MM.1S (cell line): ENCODE data around the gene TMEM219.
"Not testable (repeated sequence)": the region's sequence is repeated elsewhere in the genome, so short reads cannot be mapped to it uniquely, and the experiment has no call there.

Experiments
- DNase-seq: peaks from one replicate; pipeline ENCODE4 v3.0.0-alpha.2; 2015
- H2AFZ ChIP-seq: fragments of 300-600 bp; sonication (generic); 2 replicates; pipeline ENCODE4 v1.6.0; 2016; ENCODE audit warnings: antibody characterized with exemption, low read length
- H3F3A ChIP-seq: fragments of 300-600 bp; sonication (generic); 2 replicates; pipeline ENCODE4 v1.6.1; 2016; ENCODE audit warnings: mild to moderate bottlenecking, antibody characterized with exemption, low read length, moderate library complexity, mixed read lengths; ENCODE audit not compliant: insufficient read depth
- H3K27ac ChIP-seq: fragments of 300-600 bp; sonication (generic); 2 replicates; pipeline ENCODE4 v1.5.1; 2016; ENCODE audit warnings: mild to moderate bottlenecking, low read length
- H3K27me3 ChIP-seq: fragments of 300-600 bp; sonication (generic); replicated peaks from 2 replicates; pipeline ENCODE4 v1.6.0; 2016; ENCODE audit warnings: low read length; ENCODE audit not compliant: insufficient read depth
- H3K36me3 ChIP-seq: fragments of 300-600 bp; sonication (generic); replicated peaks from 2 replicates; pipeline ENCODE4 v1.6.1; 2016; ENCODE audit warnings: mild to moderate bottlenecking, low read length, mixed read lengths; ENCODE audit not compliant: insufficient read depth
- H3K4me1 ChIP-seq: fragments of 300-600 bp; sonication (generic); 2 replicates; pipeline ENCODE4 v1.6.1; 2016; ENCODE audit warnings: low read length, mixed read lengths
- H3K4me2 ChIP-seq: fragments of 300-600 bp; sonication (generic); 2 replicates; pipeline ENCODE4 v1.6.0; 2016; ENCODE audit warnings: low read depth, low read length
- H3K4me3 ChIP-seq: fragments of 300-600 bp; sonication (generic); 2 replicates; pipeline ENCODE4 v1.5.1; 2016; ENCODE audit warnings: low read length, mixed read lengths
- H3K79me2 ChIP-seq: fragments of 300-600 bp; sonication (generic); 2 replicates; pipeline ENCODE4 v1.6.1; 2016; ENCODE audit warnings: mixed run types, low read length, mixed read lengths
- H3K9ac ChIP-seq: fragments of 300-600 bp; sonication (generic); 2 replicates; pipeline ENCODE4 v1.6.1; 2016; ENCODE audit warnings: low read length, mixed read lengths
- H3K9me2 ChIP-seq: fragments of 300-600 bp; sonication (generic); replicated peaks from 2 replicates; pipeline ENCODE4 v1.6.1; 2016; ENCODE audit warnings: mild to moderate bottlenecking, low read length, mixed read lengths; ENCODE audit not compliant: insufficient read depth
- H3K9me3 ChIP-seq: fragments of 300-600 bp; sonication (generic); replicated peaks from 2 replicates; pipeline ENCODE4 v1.6.1; 2016; ENCODE audit warnings: mild to moderate bottlenecking, low read length, mixed read lengths; ENCODE audit not compliant: insufficient read depth
- H4K20me1 ChIP-seq: fragments of 300-600 bp; sonication (generic); 2 replicates; pipeline ENCODE4 v1.6.1; 2016; ENCODE audit warnings: mild to moderate bottlenecking, low read length, moderate library complexity, mixed read lengths; ENCODE audit not compliant: insufficient read depth
- CTCF ChIP-seq: fragments of 300-600 bp; sonication (generic); IDR thresholded peaks from 2 replicates; pipeline ENCODE4 v1.5.1; 2016; ENCODE audit warnings: antibody characterized with exemption, low read length, mixed read lengths
- EZH2 ChIP-seq: fragments of 300-600 bp; sonication (generic); optimal IDR thresholded peaks from 2 replicates; pipeline ENCODE3; 2017; ENCODE audit warnings: low read depth, mild to moderate bottlenecking, antibody characterized with exemption, low read length, mixed read lengths
- EZH2phosphoT487 ChIP-seq: fragments of 300-600 bp; sonication (generic); IDR thresholded peaks from 2 replicates; pipeline ENCODE4 v1.6.1; 2018; ENCODE audit warnings: antibody characterized with exemption, low read length

Gene TMEM219

DNA sequence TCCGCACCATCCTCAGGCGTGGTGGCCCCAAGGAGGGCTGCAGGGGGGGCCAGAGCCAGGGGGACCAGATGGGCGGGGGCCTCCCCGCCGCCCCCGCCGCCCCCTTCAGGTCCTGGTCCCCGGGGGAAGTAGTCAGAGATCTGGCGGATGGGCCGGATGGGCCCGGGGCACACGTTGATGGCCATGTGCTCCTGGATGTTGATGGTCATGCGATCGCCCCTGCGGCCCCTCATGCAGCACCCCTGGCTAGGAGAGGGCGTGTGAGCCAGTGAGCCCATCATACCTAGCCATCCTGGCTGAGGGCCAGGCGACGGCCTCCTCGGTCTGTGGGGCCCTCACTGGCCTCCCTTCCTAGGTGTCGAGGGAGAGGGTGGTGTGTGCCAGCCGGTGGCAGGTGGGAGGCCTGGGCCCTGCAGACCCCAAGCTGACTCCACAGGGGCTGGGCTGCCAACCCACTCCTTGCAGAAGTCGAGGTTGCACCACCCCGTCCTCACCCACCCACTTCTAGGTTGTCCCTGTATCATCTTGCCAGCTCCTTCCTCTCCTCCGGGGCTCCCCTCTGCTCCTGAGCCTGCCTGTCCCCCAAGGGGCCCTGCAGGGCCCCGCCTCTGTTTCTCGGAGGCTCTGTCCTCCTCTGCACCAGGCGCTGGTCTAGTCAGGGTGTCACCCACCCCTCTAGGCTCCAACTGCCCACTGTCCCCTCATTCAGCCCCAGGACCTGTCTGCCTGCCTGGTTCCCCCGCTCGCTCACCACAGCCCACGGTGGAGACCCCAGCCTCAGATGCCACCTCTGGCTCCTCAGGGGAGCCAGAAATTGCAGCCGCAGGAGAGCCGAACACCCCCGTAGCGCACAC lies 48.3 kb downstream of the TMEM219 start:
- Histone ChIP-seq H3K4me3 (no peak overlapping the region; the same call in 1 of the 2 replicates), H4K20me1 (no peaks in the 10 kb centered on the region), H3K36me3 (no peaks in the 10 kb centered on the region), H3K4me2 (peak overlapping the region; percentile 41; the same call in 1 of the 2 replicates), H3K27ac (no peak overlapping the region), H3K9ac (no peak overlapping the region), H3K79me2 (no peaks in the 10 kb centered on the region), H3K9me3 (no peaks in the 10 kb centered on the region), H3K4me1 (no peaks in the 10 kb centered on the region), H2AFZ (no peak overlapping the region), H3F3A (no peaks in the 10 kb centered on the region), H3K27me3 (peaks cover 55% of the 10 kb centered on the region), H3K9me2 (no peaks in the 10 kb centered on the region)
- no peak for TF ChIP-seq CTCF
- no peak for TF ChIP-seq EZH2phosphoT487
- no peak for TF ChIP-seq EZH2
- no peak for DNase-seq

DNA sequence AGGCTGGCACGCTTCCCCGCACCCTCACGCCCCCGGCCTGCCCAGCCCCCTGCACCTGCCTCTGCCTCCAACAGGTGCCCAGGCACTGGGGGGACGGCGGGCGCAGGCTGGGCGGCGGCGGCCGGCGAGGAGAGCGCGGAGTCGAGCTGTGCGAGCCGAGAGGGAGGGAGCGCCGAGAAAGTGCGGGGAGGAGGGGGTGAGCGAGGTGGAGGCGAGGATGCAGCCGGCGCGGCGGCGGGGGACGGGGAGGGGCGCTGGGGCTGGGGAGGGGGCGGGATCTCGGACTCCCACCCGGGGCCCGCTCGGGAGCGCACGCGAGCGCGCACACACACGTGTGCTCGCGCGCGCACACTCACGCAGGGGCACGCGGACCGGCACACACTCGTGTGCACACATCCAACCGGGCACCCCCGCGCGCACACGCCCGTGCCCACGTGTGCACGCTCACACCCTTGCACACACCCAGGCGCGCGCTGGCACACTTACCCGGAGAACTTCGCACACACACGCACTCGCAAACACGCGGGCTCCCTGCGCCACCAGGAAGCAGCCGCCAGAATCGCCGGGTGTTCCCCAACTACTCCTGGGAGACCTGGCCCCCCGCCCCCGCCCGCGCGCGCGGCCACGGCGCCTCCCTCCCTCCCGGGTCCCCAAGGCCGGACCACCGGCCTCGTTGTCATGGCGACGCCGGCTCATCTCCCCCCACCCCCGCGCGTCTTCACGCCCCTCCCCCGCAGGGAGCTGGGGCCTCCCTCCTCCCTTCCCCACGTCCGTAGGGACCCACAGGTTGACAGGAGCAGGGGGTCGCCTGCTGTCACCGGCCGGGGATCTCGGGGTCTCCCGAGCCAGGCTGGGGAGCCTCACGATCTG lies 49.2 kb downstream of the TMEM219 start, which contains the start of gene DOC2A:
TSS of gene DOC2A (minus strand) at position 184 of the 870 bp plus-strand sequence. CDS start 805 bp downstream, outside the sequence.
- peak within 1 kb of the TSS; percentile 43; the same call in 1 of the 2 replicates for H3K4me3 ChIP-seq
- H3K9me3 ChIP-seq: no peaks in the 10 kb centered on the region
- H2AFZ ChIP-seq: no peak within 1 kb of the TSS
- no peak within 1 kb of the TSS for H3K9ac ChIP-seq
- no peaks in the 10 kb centered on the region for H3F3A ChIP-seq
- no peaks in the 10 kb centered on the region for H4K20me1 ChIP-seq
- peaks cover 55% of the 10 kb centered on the region for H3K27me3 ChIP-seq
- H3K4me1 ChIP-seq: no peaks in the 10 kb centered on the region
- H3K79me2 ChIP-seq: no peaks in the 10 kb centered on the region
- H3K4me2 ChIP-seq: peak within 1 kb of the TSS; percentile 72; the same call in 1 of the 2 replicates
- no peak for DNase-seq
- H3K36me3 ChIP-seq: no peaks in the 10 kb centered on the region
- TF ChIP-seq CTCF (no peak), EZH2 (no peak), EZH2phosphoT487 (no peak)
- no peak within 1 kb of the TSS for H3K27ac ChIP-seq
- H3K9me2 ChIP-seq: no peaks in the 10 kb centered on the region

- Histone ChIP-seq H3K4me2 (peak overlapping the region; percentile 72; the same call in 1 of the 2 replicates), H3K79me2 (no peaks in the 10 kb centered on the region), H3K9me3 (no peaks in the 10 kb centered on the region), H3K9ac (no peak overlapping the region), H4K20me1 (no peaks in the 10 kb centered on the region), H3F3A (no peaks in the 10 kb centered on the region), H3K27ac (no peak overlapping the region), H2AFZ (no peak overlapping the region), H3K27me3 (peaks cover 62% of the 10 kb centered on the region), H3K4me1 (no peaks in the 10 kb centered on the region), H3K36me3 (no peaks in the 10 kb centered on the region), H3K9me2 (no peaks in the 10 kb centered on the region), H3K4me3 (no peak overlapping the region)
- DNase-seq: no peak
- TF ChIP-seq EZH2phosphoT487 (no peak), CTCF (no peak), EZH2 (no peak)
These were observed 50.0 kb downstream of the TMEM219 start for GRCh38 chr16:30011714-30012504.

- not testable (repeated sequence) for H3K9me2 ChIP-seq, H3K9me3 ChIP-seq, H3F3A ChIP-seq, DNase-seq, H3K9ac ChIP-seq, H2AFZ ChIP-seq, H3K4me1 ChIP-seq, H3K36me3 ChIP-seq, H3K4me2 ChIP-seq, H3K79me2 ChIP-seq, H4K20me1 ChIP-seq, H3K27ac ChIP-seq, H3K4me3 ChIP-seq
- H3K27me3 ChIP-seq: peaks cover 60% of the 10 kb centered on the region
These were observed 50.7 kb downstream of the TMEM219 start for GRCh38 chr16:30012598-30012997.
